Measurements from ENCODE around the gene SLC24A4.

The SLC24A4 gene

GRCh38 chr14:92437729-92438285 lies 114.8 kb downstream of the SLC24A4 start:
- no peak for DNase-seq (ENCODE audit: low spot score)

- DNase-seq (ENCODE audit: low spot score), result no peak
These were observed 116.8 kb downstream of the SLC24A4 start for GRCh38 chr14:92439537-92440344.

- DNase-seq (ENCODE audit: low spot score), result no peak
These were observed 117.5 kb downstream of the SLC24A4 start for GRCh38 chr14:92440345-92441003.

GRCh38 chr14:92441751-92442504 lies 119.0 kb downstream of the SLC24A4 start:
- no peak for DNase-seq (ENCODE audit: low spot score)

GRCh38 chr14:92443167-92443566 lies 120.2 kb downstream of the SLC24A4 start:
- no peak for DNase-seq (ENCODE audit: low spot score)

- DNase-seq (ENCODE audit: low spot score), result no peak
These were observed 120.8 kb downstream of the SLC24A4 start for GRCh38 chr14:92443741-92444140.

- DNase-seq (ENCODE audit: low spot score), result no peak
These were observed 123.8 kb downstream of the SLC24A4 start for GRCh38 chr14:92446771-92447170.

GRCh38 chr14:92447416-92448197 lies 124.6 kb downstream of the SLC24A4 start:
- no peak for DNase-seq (ENCODE audit: low spot score)

- no peak for DNase-seq (ENCODE audit: low spot score)
These were observed 125.8 kb downstream of the SLC24A4 start for GRCh38 chr14:92448786-92449185.

GRCh38 chr14:92449404-92450181 lies 126.6 kb downstream of the SLC24A4 start:
- DNase-seq (ENCODE audit: low spot score), result no peak

GRCh38 chr14:92450351-92451070 lies 127.5 kb downstream of the SLC24A4 start:
- DNase-seq (ENCODE audit: low spot score), result no peak

- DNase-seq (ENCODE audit: low spot score), result no peak
These were observed 128.3 kb downstream of the SLC24A4 start for GRCh38 chr14:92451245-92451644.

- DNase-seq (ENCODE audit: low spot score), result no peak
These were observed 128.8 kb downstream of the SLC24A4 start for GRCh38 chr14:92451755-92452154.

GRCh38 chr14:92452471-92452870 lies 129.5 kb downstream of the SLC24A4 start:
- DNase-seq (ENCODE audit: low spot score), result no peak

- no peak for DNase-seq (ENCODE audit: low spot score)
These were observed 130.7 kb downstream of the SLC24A4 start for GRCh38 chr14:92453691-92454090.

GRCh38 chr14:92455231-92455630 lies 132.3 kb downstream of the SLC24A4 start:
- DNase-seq (ENCODE audit: low spot score), result no peak

GRCh38 chr14:92456215-92457015 lies 133.4 kb downstream of the SLC24A4 start:
- DNase-seq (ENCODE audit: low spot score), result peak; percentile 65

GRCh38 chr14:92457016-92457565 lies 134.1 kb downstream of the SLC24A4 start:
- no peak for DNase-seq (ENCODE audit: low spot score)

Data from SW480 (cell line).